Smooth muscle cell (in vitro differentiated cells): ENCODE measurements around the gene PIP4K2C. TPM values are rescaled to one million over a fixed set of nuclear protein-coding genes. Genes with fewer than 3 reads are reported as not detected.

Source experiments
- DNase-seq: peaks from one replicate; lab custom pipeline; 2025; ENCODE audit not compliant: unreplicated experiment; lab: John Stamatoyannopoulos, UW
- H2AFZ ChIP-seq: fragments of 200-600 bp; sonication (generic); 2 replicates; pipeline ENCODE4 v1.6.0; 2016; ENCODE audit warnings: antibody characterized with exemption, low read depth, mild to moderate bottlenecking
- H3F3A ChIP-seq: fragments of 200-600 bp; sonication (generic); 2 replicates; pipeline ENCODE4 v1.6.0; 2017; ENCODE audit warnings: antibody characterized with exemption, low read depth
- H3K27ac ChIP-seq: fragments of 200-600 bp; sonication (generic); 2 replicates; pipeline ENCODE4 v1.5.1; 2016; ENCODE audit warnings: low read depth, mild to moderate bottlenecking
- H3K27me3 ChIP-seq: fragments of 200-600 bp; sonication (generic); 2 replicates; pipeline ENCODE4 v1.6.1; 2016; ENCODE audit warnings: low read depth, mild to moderate bottlenecking
- H3K36me3 ChIP-seq: fragments of 200-600 bp; sonication (generic); 2 replicates; pipeline ENCODE4 v1.5.1; 2016; ENCODE audit warnings: low read depth
- H3K4me1 ChIP-seq: fragments of 200-600 bp; sonication (generic); 2 replicates; pipeline ENCODE4 v1.5.1; 2016; ENCODE audit warnings: low read depth
- H3K4me2 ChIP-seq: fragments of 200-600 bp; sonication (generic); 2 replicates; pipeline ENCODE4 v1.6.0; 2016; ENCODE audit warnings: mild to moderate bottlenecking
- H3K4me3 ChIP-seq: fragments of 200-600 bp; sonication (generic); 2 replicates; pipeline ENCODE4 v1.5.1; 2016; ENCODE audit warnings: mild to moderate bottlenecking
- H3K79me2 ChIP-seq: fragments of 200-600 bp; sonication (generic); 2 replicates; pipeline ENCODE4 v1.6.0; 2016; ENCODE audit warnings: low read depth, mild to moderate bottlenecking
- H3K9ac ChIP-seq: fragments of 200-600 bp; sonication (generic); 2 replicates; pipeline ENCODE4 v1.6.0; 2016; ENCODE audit warnings: low read depth
- H3K9me3 ChIP-seq: fragments of 200-600 bp; sonication (generic); replicated peaks from 2 replicates; pipeline ENCODE4 v1.5.1; 2016; ENCODE audit warnings: low read depth
- H4K20me1 ChIP-seq: fragments of 200-600 bp; sonication (generic); 2 replicates; pipeline ENCODE4 v1.6.0; 2016; ENCODE audit warnings: low read depth
- WGBS: methylation state at CpG from one replicate; pipeline ENCODE4 v1.1.7; 2016; ENCODE audit warnings: low lambda C conversion rate; 5-methylcytosine and 5-hydroxymethylcytosine counted together
- polyA plus RNA-seq: library from polyadenylated mRNA; unstranded; fragments of >200 nt; fragmentation: Nextera tagmentation; extraction: Ambion mirVana; gene quantifications from 2 replicates; pipeline ENCODE4 v1.2.1, GENCODE V29; 2016
- total RNA-seq: library from RNA; depleted of rRNA; stranded (reverse); fragments of >200 nt; gene quantifications from 2 replicates; pipeline ENCODE4 v1.2.3, GENCODE V29; 2014
- TF ChIP-seq, protein P1 (sequence below): fragments of 200-600 bp; sonication (generic); IDR thresholded peaks from 2 replicates; pipeline ENCODE4 v1.5.1; 2017; ENCODE audit warnings: borderline replicate concordance, mild to moderate bottlenecking, antibody characterized with exemption; ENCODE audit not compliant: insufficient read depth, poor library complexity, severe bottlenecking

The PIP4K2C gene
- total and polyA plus RNA-seq, 2 experiments from 2014 or later = 33.3 to 39.5 TPM

- Histone ChIP-seq H3K4me1 (peaks cover 11% of the 10 kb centered on the region), H3K9ac (no peak overlapping the region), H3F3A (peaks cover 5% of the 10 kb centered on the region), H3K9me3 (no peaks in the 10 kb centered on the region), H2AFZ (no peak overlapping the region), H3K27me3 (no peaks in the 10 kb centered on the region), H3K79me2 (no peaks in the 10 kb centered on the region), H3K27ac (no peak overlapping the region), H4K20me1 (no peaks in the 10 kb centered on the region), H3K4me2 (no peak overlapping the region), H3K36me3 (no peaks in the 10 kb centered on the region), H3K4me3 (no peak overlapping the region)
- TF ChIP-seq, protein P1, sequence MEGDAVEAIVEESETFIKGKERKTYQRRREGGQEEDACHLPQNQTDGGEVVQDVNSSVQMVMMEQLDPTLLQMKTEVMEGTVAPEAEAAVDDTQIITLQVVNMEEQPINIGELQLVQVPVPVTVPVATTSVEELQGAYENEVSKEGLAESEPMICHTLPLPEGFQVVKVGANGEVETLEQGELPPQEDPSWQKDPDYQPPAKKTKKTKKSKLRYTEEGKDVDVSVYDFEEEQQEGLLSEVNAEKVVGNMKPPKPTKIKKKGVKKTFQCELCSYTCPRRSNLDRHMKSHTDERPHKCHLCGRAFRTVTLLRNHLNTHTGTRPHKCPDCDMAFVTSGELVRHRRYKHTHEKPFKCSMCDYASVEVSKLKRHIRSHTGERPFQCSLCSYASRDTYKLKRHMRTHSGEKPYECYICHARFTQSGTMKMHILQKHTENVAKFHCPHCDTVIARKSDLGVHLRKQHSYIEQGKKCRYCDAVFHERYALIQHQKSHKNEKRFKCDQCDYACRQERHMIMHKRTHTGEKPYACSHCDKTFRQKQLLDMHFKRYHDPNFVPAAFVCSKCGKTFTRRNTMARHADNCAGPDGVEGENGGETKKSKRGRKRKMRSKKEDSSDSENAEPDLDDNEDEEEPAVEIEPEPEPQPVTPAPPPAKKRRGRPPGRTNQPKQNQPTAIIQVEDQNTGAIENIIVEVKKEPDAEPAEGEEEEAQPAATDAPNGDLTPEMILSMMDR = no peak
- no peak for DNase-seq
- WGBS = 96% methylated on average over 2 of the region's 2 CpGs
Observed at GRCh38 chr12:57600395-57600794, 9.4 kb downstream of the PIP4K2C start.

DNA sequence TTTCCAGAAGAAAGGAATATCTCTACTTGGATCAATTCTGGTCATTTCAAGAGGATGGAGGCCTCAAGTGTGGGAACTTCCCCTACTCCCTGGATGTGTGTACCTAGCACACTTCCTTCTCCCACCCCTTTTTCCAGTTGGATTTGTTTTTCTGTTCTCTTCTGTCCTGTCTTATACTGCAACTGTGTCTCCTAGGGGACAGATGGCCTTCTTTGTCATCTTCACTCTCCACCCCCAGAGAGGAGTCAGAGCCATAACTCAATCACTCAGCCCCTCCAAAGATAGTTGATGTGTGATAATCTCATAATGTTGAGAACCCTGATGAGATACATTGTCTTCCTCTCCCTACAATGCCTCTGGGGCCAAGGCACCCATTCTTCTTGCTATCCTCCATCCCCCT lies 11.6 kb downstream of the PIP4K2C start:
- no peaks in the 10 kb centered on the region for H3K9me3 ChIP-seq
- H3K27ac ChIP-seq = no peak overlapping the region
- no peak overlapping the region for H2AFZ ChIP-seq
- peaks cover 14% of the 10 kb centered on the region for H3K4me1 ChIP-seq
- H3K4me3 ChIP-seq = no peak overlapping the region
- no peaks in the 10 kb centered on the region for H3K27me3 ChIP-seq
- no peak overlapping the region for H3K9ac ChIP-seq
- no peak overlapping the region for H3K4me2 ChIP-seq
- no peak for DNase-seq
- H3F3A ChIP-seq = peaks cover 5% of the 10 kb centered on the region
- no peaks in the 10 kb centered on the region for H3K79me2 ChIP-seq
- no peaks in the 10 kb centered on the region for H3K36me3 ChIP-seq
- TF ChIP-seq, protein P1 = no peak
- H4K20me1 ChIP-seq = no peaks in the 10 kb centered on the region

- Histone ChIP-seq H3F3A (peaks cover 10% of the 10 kb centered on the region), H2AFZ (peak overlapping the region; percentile 9), H3K36me3 (no peaks in the 10 kb centered on the region), H3K4me3 (no peak overlapping the region), H3K27me3 (no peaks in the 10 kb centered on the region), H3K4me2 (peak overlapping the region; percentile 100), H3K9me3 (no peaks in the 10 kb centered on the region), H3K27ac (peak overlapping the region; percentile 28), H4K20me1 (no peaks in the 10 kb centered on the region), H3K79me2 (no peaks in the 10 kb centered on the region), H3K9ac (no peak overlapping the region), H3K4me1 (peaks cover 14% of the 10 kb centered on the region)
- TF ChIP-seq, protein P1 = no peak
- no peak for DNase-seq
- WGBS = 73% methylated on average over 2 of the region's 2 CpGs
Observed at GRCh38 chr12:57603324-57603723, 12.3 kb downstream of the PIP4K2C start.

GRCh38 chr12:57603815-57604453 lies 12.9 kb downstream of the PIP4K2C start:
- Histone ChIP-seq H3K79me2 (no peaks in the 10 kb centered on the region), H3K36me3 (no peaks in the 10 kb centered on the region), H3K9ac (peak overlapping the region; percentile 91), H3K27ac (peak overlapping the region; percentile 28), H3K27me3 (no peaks in the 10 kb centered on the region), H2AFZ (peak overlapping the region; percentile 65), H4K20me1 (no peaks in the 10 kb centered on the region), H3K9me3 (no peaks in the 10 kb centered on the region), H3K4me2 (peak overlapping the region; percentile 100), H3K4me3 (peak overlapping the region; percentile 89), H3F3A (peaks cover 13% of the 10 kb centered on the region), H3K4me1 (peaks cover 14% of the 10 kb centered on the region)
- TF ChIP-seq, protein P1 = no peak
- 28% methylated on average over 6 of the region's 6 CpGs for WGBS
- DNase-seq = no peak
